Measurements from ENCODE around the gene HNRNPUL2.
"Not testable (repeated sequence)": the region's sequence is repeated elsewhere in the genome, so short reads cannot be mapped to it uniquely, and the experiment has no call there.

The HNRNPUL2 gene

DNA sequence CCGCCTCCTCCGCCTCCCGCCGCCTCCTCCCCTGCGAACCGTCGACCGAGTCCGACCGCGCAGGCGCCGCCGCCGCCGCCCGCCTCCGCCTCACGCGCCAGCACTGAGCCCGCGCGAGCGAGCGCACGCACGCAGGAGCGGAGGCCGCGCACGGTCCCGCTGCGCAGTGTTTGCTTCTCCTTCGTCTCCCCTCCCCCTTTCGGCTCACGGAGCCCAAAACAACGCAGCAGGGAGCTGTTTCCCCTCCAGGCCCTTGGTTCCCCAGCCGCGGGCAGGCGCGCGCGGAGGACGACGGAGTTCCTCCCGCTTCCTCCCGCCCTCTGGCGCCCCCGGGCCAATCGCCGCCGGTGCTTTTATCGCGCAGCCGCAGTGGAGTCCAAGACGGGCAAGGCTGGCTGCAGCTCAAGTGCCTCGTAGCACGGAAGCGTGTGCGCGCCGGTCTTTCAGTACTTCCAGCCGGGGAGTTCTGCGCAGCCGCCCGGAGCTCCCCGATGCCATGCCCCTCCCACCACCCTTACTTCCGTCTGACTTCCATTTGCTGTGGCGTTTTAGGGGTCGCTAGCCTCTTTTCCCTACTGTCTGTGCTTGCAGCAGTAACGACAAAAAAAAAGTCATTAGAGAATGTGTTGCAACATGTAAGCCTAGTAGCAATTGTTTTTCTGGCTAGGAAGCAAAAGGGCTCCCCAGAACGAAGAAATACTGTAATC lies at the start of gene HNRNPUL2:
HNRNPUL2 (minus strand) TSS at position 293 of the 707 bp plus-strand sequence. CDS start 301 bp downstream, outside the sequence.
- no peak for FAIRE-seq
- peak; percentile 98 for DNase-seq (ENCODE audit: insufficient read length, low spot score)

DNA sequence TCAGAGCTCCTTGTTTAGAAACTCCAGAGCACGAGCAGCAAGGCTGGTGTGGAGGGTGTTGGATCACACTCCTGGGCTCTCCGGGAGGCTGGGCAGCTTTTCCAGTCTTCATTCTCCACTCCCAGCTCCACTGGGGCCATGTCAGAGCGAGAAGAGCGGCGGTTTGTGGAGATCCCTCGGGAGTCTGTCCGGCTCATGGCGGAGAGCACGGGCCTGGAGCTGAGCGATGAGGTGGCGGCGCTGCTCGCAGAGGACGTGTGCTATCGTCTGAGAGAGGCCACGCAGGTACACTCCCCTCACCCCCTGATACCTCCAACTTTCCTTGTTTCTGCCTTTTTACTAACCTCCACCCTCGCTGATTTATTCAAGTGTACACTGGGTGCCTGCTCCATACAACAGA lies 48.4 kb upstream of the HNRNPUL2 start:
- DNase-seq (ENCODE audit: insufficient read length, low spot score): no peak
- FAIRE-seq: no peak

DNA sequence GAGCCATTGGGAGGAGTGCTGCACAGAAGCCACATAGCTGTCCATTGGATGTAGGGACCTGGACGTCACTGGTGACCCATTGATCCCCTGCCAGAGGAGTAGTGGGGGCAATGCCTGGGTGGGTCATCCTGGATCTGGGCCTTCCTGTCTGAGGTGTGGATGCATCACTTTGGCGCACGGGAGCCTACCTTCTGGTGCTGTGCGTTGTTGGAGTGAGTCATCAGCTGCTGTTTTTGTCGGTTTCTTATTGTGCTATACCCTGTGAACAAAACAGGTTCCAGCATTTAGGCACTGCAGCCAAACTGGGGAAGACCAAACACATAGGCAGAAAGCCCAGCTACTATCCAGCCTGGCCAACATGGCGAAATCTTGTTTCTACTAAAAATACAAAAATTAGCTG lies 47.1 kb upstream of the HNRNPUL2 start:
- FAIRE-seq: no peak
- no peak for DNase-seq (ENCODE audit: insufficient read length, low spot score)

DNA sequence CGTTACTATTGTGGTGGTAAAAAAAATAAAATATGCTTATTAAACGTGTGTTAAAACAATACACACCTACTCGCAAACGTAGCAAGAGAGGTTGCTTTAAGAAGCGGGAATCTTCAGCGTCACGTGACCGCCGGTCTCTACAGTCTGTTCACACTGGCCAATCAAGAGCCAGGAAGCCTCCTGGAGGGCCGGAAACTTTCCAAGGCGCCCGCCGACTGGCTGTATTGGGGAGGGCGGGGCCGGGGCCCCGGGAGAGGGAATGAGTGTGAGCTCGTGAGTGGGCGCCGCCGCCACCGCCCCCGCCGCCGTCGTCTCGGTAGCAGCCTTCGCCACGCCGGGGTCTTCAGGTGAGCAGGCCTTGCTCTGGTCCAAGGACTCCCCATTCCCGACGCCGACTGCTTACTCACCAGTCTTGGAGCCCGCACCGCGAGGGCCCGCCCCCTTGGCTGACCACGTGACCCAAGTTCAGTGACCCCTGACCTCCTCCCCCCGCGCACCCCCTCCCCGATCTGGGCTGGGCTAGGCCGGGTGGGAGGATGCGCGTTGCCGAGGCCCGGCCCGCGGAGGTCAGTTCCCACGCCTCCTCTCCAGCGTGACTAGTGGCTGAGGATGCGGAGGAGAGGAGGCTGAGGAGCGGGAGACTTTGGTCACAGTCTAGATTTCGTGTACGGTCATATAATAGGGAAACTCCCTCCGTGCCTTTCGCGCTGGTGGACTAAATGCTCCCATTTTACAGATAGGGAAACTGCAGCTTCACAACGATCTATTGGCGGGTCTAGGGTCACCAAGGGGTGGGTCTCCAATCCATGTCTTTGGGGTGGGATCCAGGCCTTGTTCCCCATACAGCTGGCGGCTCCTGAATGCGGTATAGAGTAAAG lies 44.1 kb upstream of the HNRNPUL2 start, which contains the start of gene TAF6L:
TAF6L (plus strand) TSS at position 253 of the 878 bp plus-strand sequence. CDS start 4,388 bp downstream, outside the sequence.
- FAIRE-seq: peak; percentile 51
- peak; percentile 96 for DNase-seq (ENCODE audit: insufficient read length, low spot score)

DNA sequence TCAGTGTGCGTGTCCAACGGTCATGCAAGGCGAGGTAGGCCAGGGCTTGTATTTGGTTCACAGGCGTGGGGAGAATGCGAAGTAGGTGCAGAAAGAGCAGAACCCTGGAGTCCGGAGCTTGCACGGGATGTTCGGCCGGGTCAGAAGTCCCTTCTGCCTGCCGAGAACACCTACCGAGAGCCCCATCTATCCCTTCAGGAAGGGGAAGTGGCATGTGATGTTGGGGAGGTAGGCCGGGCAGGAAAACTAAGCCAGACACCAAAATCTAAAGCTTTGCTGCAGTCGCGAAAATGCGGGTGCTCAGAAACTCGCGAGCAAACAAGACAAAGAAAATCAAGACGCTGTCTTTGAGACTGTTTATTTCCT lies 43.5 kb upstream of the HNRNPUL2 start:
- DNase-seq (ENCODE audit: insufficient read length, low spot score) (no peak), FAIRE-seq (no peak)

DNA sequence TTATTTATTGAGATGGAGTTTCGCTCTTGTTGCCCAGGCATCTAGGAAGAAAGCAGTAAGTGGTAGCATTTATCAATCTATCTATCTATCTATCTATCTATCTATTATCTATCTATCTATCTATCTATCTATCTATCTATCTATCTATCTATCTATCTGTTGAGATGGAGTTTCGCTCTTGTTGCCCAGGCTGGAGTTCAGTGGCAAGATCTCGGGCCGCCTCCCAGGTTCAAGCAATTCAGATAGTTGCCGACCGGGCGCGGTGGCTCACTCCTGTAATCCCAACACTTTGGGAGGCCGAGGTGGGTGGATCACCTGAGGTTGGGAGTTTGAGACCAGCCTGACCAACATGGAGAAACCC lies 33.6 kb upstream of the HNRNPUL2 start:
- not testable (repeated sequence) for FAIRE-seq; DNase-seq (ENCODE audit: insufficient read length, low spot score)

- FAIRE-seq (no peak), DNase-seq (ENCODE audit: insufficient read length, low spot score) (no peak)
Observed at GRCh38 chr11:62757846-62758788, 30.9 kb upstream of the HNRNPUL2 start.

GRCh38 chr11:62755086-62755615 lies 27.9 kb upstream of the HNRNPUL2 start:
- FAIRE-seq: no peak
- DNase-seq (ENCODE audit: insufficient read length, low spot score): no peak

GRCh38 chr11:62753736-62754603 lies 26.7 kb upstream of the HNRNPUL2 start, which contains the start of gene ZBTB3:
Gene ZBTB3, minus strand, starts transcription at chr11:62754160. Its CDS starts 496 bp downstream, at chr11:62753664.
- FAIRE-seq (peak; percentile 74), DNase-seq (ENCODE audit: insufficient read length, low spot score) (peak; percentile 96)

DNA sequence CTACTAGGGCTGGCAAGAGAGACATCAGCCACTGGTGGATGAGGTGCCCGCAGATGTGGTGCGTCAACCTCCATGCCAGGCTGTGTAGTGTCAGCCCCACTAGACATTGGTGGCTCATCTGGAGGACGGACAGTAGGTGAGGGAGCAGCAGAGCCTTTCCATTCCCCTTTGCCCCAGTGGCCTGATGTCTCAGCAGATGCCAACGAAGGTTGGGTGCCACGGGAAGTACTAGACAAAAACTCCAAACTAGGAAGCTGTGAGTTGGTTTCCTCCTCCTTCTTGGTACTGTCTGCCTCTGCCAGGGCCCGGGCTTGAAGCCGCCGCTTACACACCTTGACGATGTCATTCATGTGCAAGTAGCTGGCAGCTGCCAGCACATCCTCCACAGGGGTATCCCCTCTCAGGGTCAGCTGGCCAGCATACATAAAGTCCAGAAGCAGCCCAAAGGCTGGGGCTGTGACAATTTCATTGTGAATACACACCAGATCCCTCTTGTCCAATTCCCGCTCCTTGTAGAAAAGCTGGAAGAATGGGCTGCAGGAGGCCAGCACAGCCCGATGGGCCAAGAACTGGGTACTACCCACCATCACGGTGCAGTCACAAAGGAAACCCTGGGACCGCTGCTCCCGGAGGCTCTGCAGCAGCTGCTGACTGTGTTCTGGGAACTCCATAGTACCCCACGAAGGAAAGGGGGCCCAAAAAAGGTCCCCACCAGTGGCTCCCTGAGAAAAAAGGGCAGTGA lies 25.9 kb upstream of the HNRNPUL2 start:
- DNase-seq (ENCODE audit: insufficient read length, low spot score) (no peak), FAIRE-seq (no peak)

- DNase-seq (ENCODE audit: insufficient read length, low spot score) (no peak), FAIRE-seq (no peak)
Observed at GRCh38 chr11:62752177-62752785, 25.0 kb upstream of the HNRNPUL2 start.

DNA sequence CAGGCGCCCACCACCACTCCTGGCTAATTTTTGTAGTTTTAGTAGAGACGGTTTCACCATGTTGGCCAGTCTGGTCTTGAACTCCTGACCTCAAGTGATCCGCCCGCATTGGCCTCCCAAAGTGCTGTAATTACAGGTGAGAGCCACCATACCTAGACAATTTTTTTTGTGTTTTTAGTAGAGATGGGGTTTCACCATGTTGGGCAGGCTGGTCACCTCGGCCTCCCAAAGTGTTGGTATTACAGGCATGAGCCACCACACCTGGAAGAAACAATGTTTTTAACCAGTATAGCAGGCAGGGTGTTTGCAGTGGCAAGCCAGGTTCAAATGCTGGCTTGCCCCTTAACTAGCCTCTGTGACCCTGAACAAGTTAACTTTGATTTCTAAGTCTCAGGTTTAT lies 22.7 kb upstream of the HNRNPUL2 start:
- not testable (repeated sequence) for FAIRE-seq; DNase-seq (ENCODE audit: insufficient read length, low spot score)

DNA sequence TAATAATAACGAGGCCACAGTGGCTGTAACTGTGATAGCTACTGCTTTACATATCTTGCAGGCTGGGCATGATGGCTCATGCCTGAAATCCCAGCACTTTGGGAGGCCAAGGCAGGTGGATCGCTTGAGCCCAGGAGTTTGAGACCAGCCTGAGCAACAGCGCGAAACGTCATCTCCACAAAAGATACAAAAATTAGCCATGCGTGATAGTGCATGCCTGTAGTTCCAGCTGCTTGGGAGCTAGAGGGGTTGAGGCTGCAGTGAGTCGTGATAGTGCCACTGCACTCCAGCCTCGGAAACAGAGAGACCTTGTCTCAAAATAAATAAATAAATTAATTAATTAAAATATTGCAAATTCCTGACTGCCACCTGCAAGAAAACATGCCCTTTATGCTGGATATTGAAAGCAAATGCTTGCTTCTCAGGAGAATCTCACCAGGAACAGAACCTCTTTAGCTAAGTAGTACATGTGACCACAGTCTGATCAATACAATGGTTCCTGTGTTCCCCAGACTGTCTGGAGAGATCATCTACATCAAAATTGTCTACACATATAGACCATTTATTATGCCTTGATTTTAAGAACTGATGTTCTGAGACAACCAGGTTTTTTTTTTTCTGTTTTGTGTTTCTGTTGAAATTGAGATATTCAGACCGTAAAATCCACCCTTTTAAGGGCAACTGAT lies 20.4 kb upstream of the HNRNPUL2 start:
- DNase-seq (ENCODE audit: insufficient read length, low spot score) (no peak), FAIRE-seq (no peak)

DNA sequence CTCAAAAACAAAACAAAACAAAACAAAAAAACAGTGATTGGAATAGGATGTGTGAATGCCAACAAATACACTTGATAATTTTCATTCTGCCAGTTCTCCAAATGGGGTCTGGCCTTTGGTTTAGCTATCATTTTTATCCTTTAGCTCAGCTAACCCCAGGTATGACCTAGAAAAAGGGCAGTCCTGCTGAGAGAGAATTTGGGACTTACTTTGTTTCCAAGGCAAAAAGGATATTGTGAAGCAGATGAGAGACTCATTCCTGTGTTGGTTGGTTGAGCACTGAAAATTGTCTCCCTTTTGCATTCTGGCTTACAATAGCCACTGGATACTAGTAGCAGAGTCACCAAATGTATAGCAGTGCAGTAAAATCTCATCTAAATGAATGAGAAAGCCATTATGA lies 9.9 kb upstream of the HNRNPUL2 start:
- DNase-seq (ENCODE audit: insufficient read length, low spot score): no peak
- FAIRE-seq: no peak

DNA sequence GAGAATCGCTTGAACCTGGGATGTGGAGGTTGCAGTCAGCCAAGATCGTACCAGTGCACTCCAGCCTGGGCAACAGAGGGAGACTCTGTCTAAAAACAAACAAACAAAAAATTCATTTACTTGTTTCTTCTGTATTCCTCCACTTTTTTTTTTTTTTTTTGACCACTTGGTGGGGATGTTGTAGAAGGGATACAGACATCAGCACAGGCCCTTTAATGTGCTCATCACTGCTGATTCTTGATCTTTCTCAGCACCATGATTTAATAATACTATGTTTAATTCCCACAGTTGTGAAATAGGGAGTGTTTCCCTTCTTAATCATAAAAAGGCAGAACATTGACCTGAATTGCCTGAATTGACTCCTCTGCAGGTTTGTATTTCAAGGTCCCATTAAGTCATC lies 5.6 kb upstream of the HNRNPUL2 start:
- FAIRE-seq: no peak
- DNase-seq (ENCODE audit: insufficient read length, low spot score): no peak

DNA sequence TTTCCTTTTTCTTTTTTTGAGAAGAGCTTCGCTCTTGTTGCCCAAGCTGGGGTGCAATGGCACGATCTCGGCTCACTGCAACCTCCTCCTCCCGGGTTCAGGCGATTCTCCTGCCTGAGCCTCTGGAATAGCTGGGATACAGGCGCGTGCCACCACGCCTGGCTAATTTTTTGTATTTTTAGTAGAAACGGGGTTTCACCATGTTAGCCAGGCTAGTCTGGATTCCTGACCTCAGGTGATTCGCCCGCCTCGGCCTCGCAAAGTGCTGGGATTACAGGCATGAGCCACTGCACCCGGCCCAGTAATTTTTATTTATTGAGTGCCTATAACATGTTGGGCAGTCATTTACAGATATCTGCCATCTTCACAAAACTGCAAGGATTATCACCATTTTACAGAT lies 2.8 kb upstream of the HNRNPUL2 start:
- not testable (repeated sequence) for FAIRE-seq; DNase-seq (ENCODE audit: insufficient read length, low spot score)

DNA sequence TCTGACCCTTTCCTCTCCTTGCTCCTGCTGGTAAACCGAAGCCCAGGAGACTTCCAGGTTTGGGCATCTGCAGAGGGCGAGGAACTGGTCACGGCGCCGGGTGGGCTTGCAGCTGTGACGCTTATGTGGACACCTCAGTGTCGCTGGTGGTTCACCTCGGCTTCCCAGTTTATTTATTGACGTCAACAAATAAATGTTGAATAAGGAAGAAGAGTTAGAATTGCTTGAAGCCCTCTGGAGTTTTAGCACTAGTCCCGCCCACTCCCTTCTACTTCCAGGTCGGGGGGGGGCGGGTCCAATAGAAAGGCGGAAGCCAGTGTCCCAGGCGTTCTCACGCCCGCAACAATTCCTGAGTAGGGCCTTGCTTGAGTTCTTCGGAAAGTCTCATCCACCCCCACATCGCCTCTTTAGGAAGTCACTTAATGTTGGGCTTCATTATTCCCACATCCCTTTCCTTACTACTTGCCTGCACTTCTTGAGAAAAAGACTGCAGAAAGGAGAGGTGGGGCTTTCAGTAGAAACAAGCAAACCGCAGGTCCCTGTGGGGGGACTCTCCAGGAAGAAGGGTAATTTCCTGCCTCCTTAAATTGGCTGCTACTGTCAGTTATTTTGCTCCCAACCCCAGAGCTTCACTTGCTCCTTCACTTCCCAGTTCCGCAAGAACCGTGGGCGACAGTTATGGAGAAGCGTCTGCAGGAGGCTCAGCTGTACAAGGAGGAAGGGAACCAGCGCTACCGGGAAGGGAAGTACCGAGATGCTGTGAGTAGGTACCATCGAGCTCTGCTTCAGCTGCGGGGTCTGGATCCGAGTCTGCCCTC lies 1.1 kb upstream of the HNRNPUL2 start, which contains the start of gene TTC9C:
TTC9C (plus strand) TSS at position 316 of the 818 bp plus-strand sequence; CDS start at position 679, 363 bp downstream.
- FAIRE-seq (no peak), DNase-seq (ENCODE audit: insufficient read length, low spot score) (peak; percentile 68)

Measured in HTR-8/SVneo (cell line).